HepG2 (cell line): ENCODE results near the gene IRF2.

Experiments
- CTCF ChIP-seq: sonication (generic); formaldehyde crosslinking; IDR thresholded peaks from 2 replicates; pipeline ENCODE4 v1.5.0; 2020; ENCODE audit warnings: mild to moderate bottlenecking, missing genetic modification reagents, moderate library complexity
- HMGXB3 ChIP-seq: sonication (generic); formaldehyde crosslinking; IDR thresholded peaks from 2 replicates; pipeline ENCODE4 v1.4.0; 2020; ENCODE audit warnings: missing genetic modification reagents, borderline replicate concordance
- KDM1A ChIP-seq: IDR thresholded peaks from 2 replicates; pipeline ENCODE4 v1.6.1; 2016; ENCODE audit warnings: missing compliant biosample characterization
- MAX ChIP-seq: IDR thresholded peaks from 2 replicates; pipeline ENCODE4 v1.6.1; 2012; ENCODE audit warnings: inconsistent platforms
- MYC ChIP-seq: sonication (generic); formaldehyde crosslinking; IDR thresholded peaks from 2 replicates; pipeline ENCODE4 v1.9.0; 2021; ENCODE audit warnings: missing genetic modification reagents, borderline replicate concordance
- NR2F1 ChIP-seq, 2 experiments: fragments of 450-650 bp in 1 of 2; formaldehyde crosslinking in 1 of 2; IDR thresholded peaks; 2 replicates each; pipeline versions ENCODE4 v1.5.0 to v1.6.1; 2016 to 2020; ENCODE audit warnings: mild to moderate bottlenecking in 1 of 2, missing compliant biosample characterization in 1 of 2, missing genetic modification reagents in 1 of 2, moderate library complexity in 1 of 2
- RBM39 ChIP-seq: fragments of 200-400 bp; formaldehyde crosslinking; IDR thresholded peaks from one replicate; pipeline ENCODE4 v1.6.1; 2018; ENCODE audit warnings: antibody characterized with exemption, mild to moderate bottlenecking, low read depth, low read length; ENCODE audit not compliant: poor library complexity, severe bottlenecking
- SP5 ChIP-seq: IDR thresholded peaks from 2 replicates; pipeline ENCODE4 v1.6.1; 2016; ENCODE audit warnings: low read depth, borderline replicate concordance
- UBTF ChIP-seq: sonication (generic); formaldehyde crosslinking; IDR thresholded peaks from 2 replicates; pipeline ENCODE4 v1.4.0; 2020; ENCODE audit warnings: mild to moderate bottlenecking, missing genetic modification reagents
- ZNF33B ChIP-seq: sonication (generic); formaldehyde crosslinking; IDR thresholded peaks from 2 replicates; pipeline ENCODE4 v1.5.1; 2020; ENCODE audit warnings: mild to moderate bottlenecking, missing genetic modification reagents
- ZNF629 ChIP-seq: sonication (generic); formaldehyde crosslinking; conservative IDR thresholded peaks from 2 replicates; pipeline ENCODE4 v1.5.0; 2020; ENCODE audit warnings: missing genetic modification reagents
- ZNF710 ChIP-seq: sonication (generic); formaldehyde crosslinking; IDR thresholded peaks from 2 replicates; pipeline ENCODE4 v1.5.0; 2020; ENCODE audit warnings: mild to moderate bottlenecking, missing genetic modification reagents, borderline replicate concordance

GRCh38 chr4:184361443-184361842 lies 112.9 kb downstream of the IRF2 start:
- TF ChIP-seq RBM39 (no peak), MAX (no peak), ZNF710 (no peak), NR2F1 (CRISPR knock-in tag; IDR thresholded peaks at IDR 0.05) (no peak), MYC (CRISPR knock-in tag) (no peak), ZNF33B (CRISPR knock-in tag) (no peak), SP5 (CRISPR knock-in tag) (no peak), KDM1A (CRISPR knock-in tag) (no peak), HMGXB3 (no peak), CTCF (CRISPR knock-in tag) (no peak), UBTF (no peak), ZNF629 (CRISPR knock-in tag) (no peak)
